IMR-90 (cell line): ENCODE data around the gene RNF151. TPM values are rescaled to one million over a fixed set of nuclear protein-coding genes. Genes with fewer than 3 reads are reported as not detected.

ENCODE experiments used
- ATAC-seq: fragments of 200-7000 bp; cut with Tn5 transposase; 2 replicates; pipeline ENCODE4 v1.9.1; 2020; ENCODE audit warnings: low read depth, mild to moderate bottlenecking, moderate library complexity
- BruUV-seq: library from RNA; stranded (reverse); fragments of 400-500 nt; replicated peaks from 2 replicates; lab custom pipeline; 2021; lab: Mats Ljungman, UMichigan
- CTCF ChIA-PET: fragments of 300-600 bp; formaldehyde crosslinking; extraction: SDS; loops from one replicate; lab custom pipeline; 2021; ENCODE audit warnings: antibody characterized with exemption; lab: Yijun Ruan, JAX
- POLR2A ChIA-PET: fragments of 300-600 bp; sonication (Branson Sonifier 250); formaldehyde crosslinking; loops from one replicate; lab custom pipeline; 2022; ENCODE audit warnings: antibody characterized with exemption; ENCODE audit not compliant: unreplicated experiment; lab: Charles Lee
- DNase-seq: peaks from one replicate; pipeline ENCODE4 v3.0.0; 2013
- H2AFZ ChIP-seq: replicated peaks from 2 replicates; pipeline ENCODE3; 2013; ENCODE audit warnings: low read length, mild to moderate bottlenecking; ENCODE audit not compliant: poor library complexity
- H2AK5ac ChIP-seq: 2 replicates; pipeline ENCODE4 v1.6.1; 2013; ENCODE audit warnings: low read depth, low read length, inconsistent platforms
- H2AK9ac ChIP-seq: replicated peaks from 2 replicates; pipeline ENCODE3; 2013; ENCODE audit warnings: mild to moderate bottlenecking, low read depth, low read length, moderate library complexity; ENCODE audit not compliant: poor library complexity
- H2BK120ac ChIP-seq: 2 replicates; pipeline ENCODE4 v1.6.1; 2013; ENCODE audit warnings: low read depth, low read length, inconsistent platforms
- H2BK15ac ChIP-seq: 3 replicates; pipeline ENCODE4 v1.6.1; 2013; ENCODE audit warnings: low read depth, low read length, inconsistent platforms
- H2BK20ac ChIP-seq: 2 replicates; pipeline ENCODE4 v1.6.1; 2013; ENCODE audit warnings: low read depth, mild to moderate bottlenecking, inconsistent platforms, low read length, moderate library complexity
- H2BK5ac ChIP-seq: 2 replicates; pipeline ENCODE4 v1.6.1; 2013; ENCODE audit warnings: mild to moderate bottlenecking, low read depth, low read length, inconsistent platforms; ENCODE audit not compliant: poor library complexity, severe bottlenecking
- H3K14ac ChIP-seq: replicated peaks from 2 replicates; pipeline ENCODE4 v1.6.1; 2013; ENCODE audit warnings: low read depth, low read length, inconsistent platforms
- H3K18ac ChIP-seq: 2 replicates; pipeline ENCODE4 v1.6.1; 2013; ENCODE audit warnings: low read depth, low read length, control low read depth
- H3K23ac ChIP-seq: 2 replicates; pipeline ENCODE4 v1.6.1; 2013; ENCODE audit warnings: low read depth, low read length, inconsistent platforms
- H3K27ac ChIP-seq: 2 replicates; pipeline ENCODE4 v1.5.1; 2013; ENCODE audit warnings: mild to moderate bottlenecking, control low read depth, low read length; ENCODE audit not compliant: insufficient read depth
- H3K27me3 ChIP-seq: 2 replicates; pipeline ENCODE4 v1.6.1; 2013; ENCODE audit warnings: low read length; ENCODE audit not compliant: control insufficient read depth, insufficient read depth
- H3K36me3 ChIP-seq: 2 replicates; pipeline ENCODE4 v1.6.1; 2013; ENCODE audit warnings: low read length, mixed read lengths; ENCODE audit not compliant: control insufficient read depth, insufficient read depth
- H3K4ac ChIP-seq: 2 replicates; pipeline ENCODE4 v1.6.1; 2013; ENCODE audit warnings: low read depth, low read length, inconsistent platforms
- H3K4me1 ChIP-seq: 2 replicates; pipeline ENCODE4 v1.6.1; 2013; ENCODE audit warnings: low read length, mixed read lengths; ENCODE audit not compliant: control insufficient read depth, insufficient read depth
- H3K4me2 ChIP-seq: 2 replicates; pipeline ENCODE4 v1.6.1; 2013; ENCODE audit warnings: low read depth, mild to moderate bottlenecking, control low read depth, low read length, moderate library complexity
- H3K4me3 ChIP-seq: 2 replicates; pipeline ENCODE4 v1.5.1; 2013; ENCODE audit warnings: low read depth, mild to moderate bottlenecking, control low read depth, low read length, moderate library complexity; ENCODE audit not compliant: insufficient read depth
- H3K56ac ChIP-seq: 2 replicates; pipeline ENCODE4 v1.6.1; 2013; ENCODE audit warnings: low read length, inconsistent platforms; ENCODE audit not compliant: insufficient read depth; ENCODE audit errors: extremely low read depth
- H3K79me1 ChIP-seq, 2 experiments: 2 replicates each; pipeline ENCODE4 v1.6.1; 2013; ENCODE audit warnings: low read length in 2 of 2, inconsistent platforms in 1 of 2, low read depth in 1 of 2
- H3K9ac ChIP-seq: 2 replicates; pipeline ENCODE4 v1.6.1; 2013; ENCODE audit warnings: low read depth, low read length, control low read depth
- H3K9me1 ChIP-seq: 2 replicates; pipeline ENCODE4 v1.6.1; 2013; ENCODE audit warnings: low read length, inconsistent platforms; ENCODE audit not compliant: insufficient read depth
- H3K9me3 ChIP-seq: 2 replicates; pipeline ENCODE4 v1.6.1; 2013; ENCODE audit warnings: low read length; ENCODE audit not compliant: control insufficient read depth, insufficient read depth
- H4K20me1 ChIP-seq: 2 replicates; pipeline ENCODE4 v1.6.1; 2013; ENCODE audit warnings: low read length, inconsistent platforms; ENCODE audit not compliant: insufficient read depth
- H4K5ac ChIP-seq: 2 replicates; pipeline ENCODE4 v1.6.1; 2013; ENCODE audit warnings: mild to moderate bottlenecking, low read depth, low read length, control low read depth
- H4K8ac ChIP-seq, 2 experiments: 2 replicates each; pipeline ENCODE4 v1.6.1; 2013; ENCODE audit warnings: low read depth in 2 of 2, low read length in 2 of 2, control low read depth in 1 of 2, inconsistent platforms in 1 of 2
- H4K91ac ChIP-seq: 2 replicates; pipeline ENCODE4 v1.6.1; 2013; ENCODE audit warnings: low read depth, low read length, inconsistent platforms; ENCODE audit not compliant: insufficient read depth
- ELK1 ChIP-seq: fragments of 150-350 bp; IDR thresholded peaks from 2 replicates; pipeline ENCODE4 v1.6.1; 2016; ENCODE audit warnings: low read depth, mild to moderate bottlenecking, low read length, moderate library complexity, borderline replicate concordance
- FOS ChIP-seq: fragments of 150-350 bp; IDR thresholded peaks from 2 replicates; pipeline ENCODE4 v1.6.1; 2016; ENCODE audit warnings: low read depth, low read length
- MAFK ChIP-seq: IDR thresholded peaks from 2 replicates; pipeline ENCODE4 v1.6.1; 2012; ENCODE audit warnings: low read depth, low read length, improper control_type of control experiment
- MAZ ChIP-seq: IDR thresholded peaks from 2 replicates; pipeline ENCODE4 v1.6.1; 2012; ENCODE audit warnings: low read depth, mild to moderate bottlenecking, low read length, improper control_type of control experiment, moderate library complexity, borderline replicate concordance
- RCOR1 ChIP-seq: IDR thresholded peaks from 2 replicates; pipeline ENCODE4 v1.6.1; 2012; ENCODE audit warnings: mild to moderate bottlenecking, low read length, improper control_type of control experiment; ENCODE audit not compliant: insufficient replicate concordance
- SMC3 ChIP-seq: fragments of 150-350 bp; IDR thresholded peaks from 2 replicates; pipeline ENCODE4 v1.6.1; 2016; ENCODE audit warnings: low read depth, mild to moderate bottlenecking, antibody characterized with exemption, low read length, moderate library complexity
- USF2 ChIP-seq: fragments of 150-350 bp; IDR thresholded peaks from 2 replicates; pipeline ENCODE4 v1.6.1; 2017; ENCODE audit warnings: mild to moderate bottlenecking, antibody characterized with exemption, low read length, low read depth
- WGBS, 2 experiments: methylation state at CpG; one replicate each; pipeline versions ENCODE4 v1.1.5 to v1.1.7; 2013; ENCODE audit warnings: missing lambda C conversion rate in 2 of 2; ENCODE audit not compliant: insufficient read length in 1 of 2; ENCODE audit errors: extremely low coverage in 2 of 2; 5-methylcytosine and 5-hydroxymethylcytosine counted together
- dilution Hi-C: fragments of 300-500 bp; cut with HindIII; formaldehyde crosslinking; loops from one replicate; pipeline ENCODE4 v1.14.3; 2018; ENCODE audit warnings: low sequenced_read_pairs; ENCODE audit not compliant: unreplicated experiment
- in situ Hi-C: fragments of 300-500 bp; cut with MboI; formaldehyde crosslinking; loops from 3 replicates; pipeline ENCODE4 v1.14.3; 2019; ENCODE audit warnings: low sequenced_read_pairs, inconsistent platforms, mixed read lengths
- intact Hi-C: fragments of 100-400 bp; cut with micrococcal nuclease; formaldehyde crosslinking; loops from 2 replicates; pipeline ENCODE4 v1.10.0; 2022
- polyA plus RNA-seq, 3 experiments: library from polyadenylated mRNA; depleted of rRNA; stranded (reverse); fragments of >200 nt; gene quantifications; 2 replicates each; pipeline ENCODE4 v1.2.3, GENCODE V29; 2012; ENCODE audit warnings: low replicate concordance in 1 of 3
- total RNA-seq: library from RNA; depleted of rRNA; stranded (reverse); fragments of >200 nt; gene quantifications from 2 replicates; pipeline ENCODE4 v1.2.3, GENCODE V29; 2012
- TF ChIP-seq, protein P1 (sequence below): conservative IDR thresholded peaks from 2 replicates; pipeline ENCODE4 v1.5.1; 2012; ENCODE audit warnings: mild to moderate bottlenecking, low read depth, low read length, improper control_type of control experiment

The RNF151 gene
- total and polyA plus RNA-seq, 2 of the 4 experiments (the other 2 are of a cell fraction): not detected

DNA sequence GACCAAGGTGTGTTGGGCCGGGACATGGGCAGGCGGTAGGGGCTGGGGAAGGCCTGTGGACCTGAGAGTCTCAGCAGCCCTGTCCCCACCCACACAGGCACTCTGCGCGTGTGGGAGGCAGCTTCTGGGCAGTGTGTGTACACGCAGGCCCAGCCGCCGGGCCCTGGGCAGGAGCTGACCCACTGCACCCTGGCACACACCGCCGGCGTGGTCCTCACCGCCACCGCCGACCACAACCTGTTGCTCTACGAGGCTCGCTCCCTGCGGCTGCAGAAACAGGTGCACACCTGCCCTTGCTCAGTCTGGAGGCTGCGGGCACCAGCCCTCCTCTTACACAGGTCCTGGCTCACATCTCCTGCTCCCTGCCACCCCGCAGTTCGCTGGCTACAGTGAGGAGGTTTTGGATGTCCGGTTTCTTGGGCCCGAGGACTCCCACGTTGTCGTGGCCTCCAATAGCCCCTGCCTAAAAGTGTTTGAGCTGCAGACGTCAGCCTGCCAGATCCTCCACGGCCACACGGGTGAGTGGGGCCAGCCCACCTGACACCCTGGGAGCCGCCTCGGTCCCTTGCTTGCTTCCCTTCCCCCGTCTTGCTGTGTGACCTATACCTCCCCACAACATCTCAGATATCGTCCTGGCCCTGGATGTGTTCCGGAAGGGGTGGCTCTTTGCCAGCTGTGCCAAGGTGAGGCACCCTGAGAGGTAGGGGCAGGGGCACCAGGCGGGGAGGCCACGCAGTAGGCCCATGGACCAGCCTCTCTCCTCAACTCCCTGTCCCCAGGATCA, 9.0 kb downstream of the RNF151 start:
- no peak for TF ChIP-seq FOS
- TF ChIP-seq, protein P1, sequence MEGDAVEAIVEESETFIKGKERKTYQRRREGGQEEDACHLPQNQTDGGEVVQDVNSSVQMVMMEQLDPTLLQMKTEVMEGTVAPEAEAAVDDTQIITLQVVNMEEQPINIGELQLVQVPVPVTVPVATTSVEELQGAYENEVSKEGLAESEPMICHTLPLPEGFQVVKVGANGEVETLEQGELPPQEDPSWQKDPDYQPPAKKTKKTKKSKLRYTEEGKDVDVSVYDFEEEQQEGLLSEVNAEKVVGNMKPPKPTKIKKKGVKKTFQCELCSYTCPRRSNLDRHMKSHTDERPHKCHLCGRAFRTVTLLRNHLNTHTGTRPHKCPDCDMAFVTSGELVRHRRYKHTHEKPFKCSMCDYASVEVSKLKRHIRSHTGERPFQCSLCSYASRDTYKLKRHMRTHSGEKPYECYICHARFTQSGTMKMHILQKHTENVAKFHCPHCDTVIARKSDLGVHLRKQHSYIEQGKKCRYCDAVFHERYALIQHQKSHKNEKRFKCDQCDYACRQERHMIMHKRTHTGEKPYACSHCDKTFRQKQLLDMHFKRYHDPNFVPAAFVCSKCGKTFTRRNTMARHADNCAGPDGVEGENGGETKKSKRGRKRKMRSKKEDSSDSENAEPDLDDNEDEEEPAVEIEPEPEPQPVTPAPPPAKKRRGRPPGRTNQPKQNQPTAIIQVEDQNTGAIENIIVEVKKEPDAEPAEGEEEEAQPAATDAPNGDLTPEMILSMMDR: no peak
- no peak for TF ChIP-seq MAFK
- no peak for TF ChIP-seq RCOR1
- no peak for TF ChIP-seq ELK1
- no peak for TF ChIP-seq MAZ
- no peak for TF ChIP-seq USF2
- no peak for TF ChIP-seq SMC3
- DNase-seq: no peak
- Histone ChIP-seq H3K4me3 (no peak overlapping the region), H4K20me1 (no peaks in the 10 kb centered on the region; the same call in 1 of the 2 replicates), H2AK5ac (no peak overlapping the region), H3K56ac (no peak overlapping the region), H3K9me1 (peaks cover 3% of the 10 kb centered on the region; the same call in 1 of the 2 replicates), H3K27me3 (peaks cover 10% of the 10 kb centered on the region; the same call in 1 of the 2 replicates), H2AFZ (no peak overlapping the region), H4K5ac (no peak overlapping the region), H2BK120ac (no peak overlapping the region), H2BK5ac (no peak overlapping the region), H4K8ac (no peak overlapping the region), H3K4me2 (no peak overlapping the region), H3K18ac (no peak overlapping the region), H3K4ac (no peak overlapping the region), H2AK9ac (peak overlapping the region; percentile 55), H3K36me3 (peaks cover 48% of the 10 kb centered on the region), H3K23ac (no peak overlapping the region), H2BK15ac (no peak overlapping the region), H3K14ac (no peak overlapping the region), H2BK20ac (no peak overlapping the region), H3K79me1 (peaks cover 5 to 31% of the 10 kb centered on the region in 2 experiments), H3K9ac (no peak overlapping the region), H3K4me1 (peaks cover 6% of the 10 kb centered on the region), H4K91ac (no peak overlapping the region), H3K27ac (no peak overlapping the region), H3K9me3 (no peaks in the 10 kb centered on the region)
- in situ Hi-C loops: no loop called here
- TSS peak; percentile 50 for BruUV-seq
- dilution Hi-C loops: no loop called here
- ChIA-PET CTCF (no interaction called here), POLR2A (no interaction called here)
- ATAC-seq: no peak
- intact Hi-C loops: no loop called here
- WGBS, 2 experiments: 95% methylated on average over 11 of the region's 33 CpGs; no CpG with 5 or more reads in 1 of the 2 experiments
